Ishikawa (cell line): Measurements from ENCODE around the gene GALM.

Experiments
- CEBPB ChIP-seq: IDR thresholded peaks from 2 replicates; pipeline ENCODE4 v1.6.1; 2012
- CREB1 ChIP-seq: IDR thresholded peaks from 2 replicates; pipeline ENCODE4 v1.6.1; 2012; ENCODE audit warnings: low read depth
- EGR1 ChIP-seq: IDR thresholded peaks from 2 replicates; pipeline ENCODE4 v1.6.1; 2012
- EP300 ChIP-seq: IDR thresholded peaks from 2 replicates; pipeline ENCODE4 v1.6.1; 2012; ENCODE audit warnings: borderline replicate concordance
- FOXM1 ChIP-seq: IDR thresholded peaks from 2 replicates; pipeline ENCODE4 v1.6.1; 2012; ENCODE audit warnings: low read depth, borderline replicate concordance
- NFIC ChIP-seq: IDR thresholded peaks from 2 replicates; pipeline ENCODE4 v1.6.1; 2012
- RAD21 ChIP-seq: IDR thresholded peaks from 2 replicates; pipeline ENCODE4 v1.6.1; 2012; ENCODE audit warnings: low read depth
- TAF1 ChIP-seq: IDR thresholded peaks from 2 replicates; pipeline ENCODE4 v1.6.1; 2012; ENCODE audit warnings: low read depth, mild to moderate bottlenecking
- TCF12 ChIP-seq: IDR thresholded peaks from 2 replicates; pipeline ENCODE4 v1.6.1; 2012; ENCODE audit warnings: low read depth
- TEAD4 ChIP-seq: IDR thresholded peaks from 2 replicates; pipeline ENCODE4 v1.6.1; 2012
- YY1 ChIP-seq: IDR thresholded peaks from 2 replicates; pipeline ENCODE4 v1.6.1; 2012; ENCODE audit warnings: low read depth
- ZBTB7A ChIP-seq: IDR thresholded peaks from 2 replicates; pipeline ENCODE4 v1.6.1; 2012; ENCODE audit warnings: low read depth
- TF ChIP-seq, protein P1 (sequence below): IDR thresholded peaks from 2 replicates; pipeline ENCODE4 v1.6.1; 2012
- TF ChIP-seq, protein P2 (sequence below): IDR thresholded peaks from 2 replicates; pipeline ENCODE4 v1.6.1; 2012; ENCODE audit warnings: low read depth, mild to moderate bottlenecking
- TF ChIP-seq, protein P3 (sequence below): IDR thresholded peaks from 2 replicates; pipeline ENCODE4 v1.6.1; 2012

GALM gene

DNA sequence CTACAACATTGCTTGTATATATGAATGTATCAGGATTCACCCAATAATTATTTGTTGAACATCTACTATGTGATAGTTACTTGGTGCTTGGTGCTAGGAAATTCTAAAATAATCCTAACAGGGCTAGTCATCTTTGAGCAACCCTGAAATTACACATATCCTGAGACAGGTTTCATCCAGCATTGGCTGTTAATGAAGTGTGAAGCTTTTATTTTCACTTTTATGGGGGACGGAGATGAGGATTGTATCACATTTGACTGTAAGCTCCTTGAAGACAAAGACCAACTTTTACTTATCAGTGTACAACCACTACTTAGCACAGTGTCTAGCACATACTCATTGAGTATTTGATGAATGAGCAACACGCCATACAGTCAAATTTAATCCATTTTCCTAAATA is 6.8 kb upstream of the GALM start:
- TF ChIP-seq EP300 (no peak), CEBPB (no peak), NFIC (no peak), EGR1 (no peak), TEAD4 (no peak), FOXM1 (no peak), TAF1 (no peak), YY1 (no peak), RAD21 (no peak), CREB1 (no peak), ZBTB7A (no peak), TCF12 (no peak)
- TF ChIP-seq, protein P1, sequence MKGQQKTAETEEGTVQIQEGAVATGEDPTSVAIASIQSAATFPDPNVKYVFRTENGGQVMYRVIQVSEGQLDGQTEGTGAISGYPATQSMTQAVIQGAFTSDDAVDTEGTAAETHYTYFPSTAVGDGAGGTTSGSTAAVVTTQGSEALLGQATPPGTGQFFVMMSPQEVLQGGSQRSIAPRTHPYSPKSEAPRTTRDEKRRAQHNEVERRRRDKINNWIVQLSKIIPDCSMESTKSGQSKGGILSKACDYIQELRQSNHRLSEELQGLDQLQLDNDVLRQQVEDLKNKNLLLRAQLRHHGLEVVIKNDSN: no peak
- TF ChIP-seq, protein P2, sequence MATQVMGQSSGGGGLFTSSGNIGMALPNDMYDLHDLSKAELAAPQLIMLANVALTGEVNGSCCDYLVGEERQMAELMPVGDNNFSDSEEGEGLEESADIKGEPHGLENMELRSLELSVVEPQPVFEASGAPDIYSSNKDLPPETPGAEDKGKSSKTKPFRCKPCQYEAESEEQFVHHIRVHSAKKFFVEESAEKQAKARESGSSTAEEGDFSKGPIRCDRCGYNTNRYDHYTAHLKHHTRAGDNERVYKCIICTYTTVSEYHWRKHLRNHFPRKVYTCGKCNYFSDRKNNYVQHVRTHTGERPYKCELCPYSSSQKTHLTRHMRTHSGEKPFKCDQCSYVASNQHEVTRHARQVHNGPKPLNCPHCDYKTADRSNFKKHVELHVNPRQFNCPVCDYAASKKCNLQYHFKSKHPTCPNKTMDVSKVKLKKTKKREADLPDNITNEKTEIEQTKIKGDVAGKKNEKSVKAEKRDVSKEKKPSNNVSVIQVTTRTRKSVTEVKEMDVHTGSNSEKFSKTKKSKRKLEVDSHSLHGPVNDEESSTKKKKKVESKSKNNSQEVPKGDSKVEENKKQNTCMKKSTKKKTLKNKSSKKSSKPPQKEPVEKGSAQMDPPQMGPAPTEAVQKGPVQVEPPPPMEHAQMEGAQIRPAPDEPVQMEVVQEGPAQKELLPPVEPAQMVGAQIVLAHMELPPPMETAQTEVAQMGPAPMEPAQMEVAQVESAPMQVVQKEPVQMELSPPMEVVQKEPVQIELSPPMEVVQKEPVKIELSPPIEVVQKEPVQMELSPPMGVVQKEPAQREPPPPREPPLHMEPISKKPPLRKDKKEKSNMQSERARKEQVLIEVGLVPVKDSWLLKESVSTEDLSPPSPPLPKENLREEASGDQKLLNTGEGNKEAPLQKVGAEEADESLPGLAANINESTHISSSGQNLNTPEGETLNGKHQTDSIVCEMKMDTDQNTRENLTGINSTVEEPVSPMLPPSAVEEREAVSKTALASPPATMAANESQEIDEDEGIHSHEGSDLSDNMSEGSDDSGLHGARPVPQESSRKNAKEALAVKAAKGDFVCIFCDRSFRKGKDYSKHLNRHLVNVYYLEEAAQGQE: no peak
- TF ChIP-seq, protein P3, sequence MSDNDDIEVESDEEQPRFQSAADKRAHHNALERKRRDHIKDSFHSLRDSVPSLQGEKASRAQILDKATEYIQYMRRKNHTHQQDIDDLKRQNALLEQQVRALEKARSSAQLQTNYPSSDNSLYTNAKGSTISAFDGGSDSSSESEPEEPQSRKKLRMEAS: no peak

DNA sequence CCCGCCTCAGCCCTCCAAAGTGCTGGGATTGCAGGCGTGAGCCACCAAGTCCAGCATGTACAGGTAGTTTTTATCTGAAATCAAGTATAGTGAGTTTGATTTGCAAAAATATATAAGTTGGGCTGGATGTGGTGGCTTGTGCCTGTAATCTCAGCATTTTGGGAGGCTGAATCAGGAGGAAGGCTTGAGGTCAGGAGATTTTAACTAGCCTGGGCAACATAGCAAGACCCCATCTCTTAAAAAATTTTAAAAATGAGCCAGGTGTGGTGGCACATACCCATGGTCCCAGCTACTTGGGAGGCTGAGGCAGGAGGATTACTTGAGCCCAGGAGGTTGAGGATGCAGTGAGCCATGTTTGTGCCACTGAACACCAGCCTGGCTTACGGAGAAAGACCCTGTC is 5.6 kb upstream of the GALM start:
- TF ChIP-seq TAF1: no peak
- TF ChIP-seq EGR1: no peak
- no peak for TF ChIP-seq TEAD4
- TF ChIP-seq FOXM1: no peak

DNA sequence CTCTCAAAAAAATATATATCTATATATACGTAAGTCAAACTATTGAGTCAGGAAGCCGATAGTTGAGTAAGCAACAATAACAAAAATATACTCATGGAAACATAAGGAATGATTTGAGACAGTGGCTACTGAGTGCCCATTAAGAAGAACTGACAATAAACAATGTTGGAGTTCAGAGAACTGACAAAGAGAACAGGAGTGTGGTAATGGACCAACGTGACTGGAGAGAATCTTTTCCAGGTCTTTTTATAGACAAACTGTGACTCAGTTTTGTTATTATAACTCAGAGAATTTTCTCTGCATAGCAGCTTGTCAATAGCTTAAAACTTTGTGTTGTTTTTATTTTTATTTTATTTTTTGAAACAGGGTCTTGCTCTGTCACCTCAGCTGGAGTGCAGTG is 4.6 kb upstream of the GALM start:
- TF ChIP-seq TAF1 (no peak), EP300 (no peak), FOXM1 (no peak), RAD21 (no peak), ZBTB7A (no peak), TEAD4 (no peak), NFIC (no peak)
- TF ChIP-seq, protein P1: no peak

DNA sequence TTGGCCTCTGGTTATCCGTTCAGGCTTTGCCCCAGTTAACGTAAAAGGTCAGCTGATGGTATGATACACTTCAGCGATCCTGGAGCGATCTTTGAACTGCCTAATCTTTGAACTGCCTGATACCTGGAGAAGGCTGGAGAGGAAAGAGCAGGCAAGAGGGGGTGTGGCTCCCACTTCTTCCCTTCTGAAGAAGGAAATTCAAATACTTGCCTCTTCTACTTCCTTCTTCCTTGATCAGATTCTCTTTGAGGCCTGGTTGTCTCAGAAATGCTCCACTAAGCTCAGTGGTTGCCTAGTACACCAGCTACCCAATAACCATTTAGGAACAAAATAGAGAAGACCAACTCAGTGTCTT is 619 bp downstream of the GALM start:
- TF ChIP-seq TCF12: no peak
- no peak for TF ChIP-seq TEAD4

DNA sequence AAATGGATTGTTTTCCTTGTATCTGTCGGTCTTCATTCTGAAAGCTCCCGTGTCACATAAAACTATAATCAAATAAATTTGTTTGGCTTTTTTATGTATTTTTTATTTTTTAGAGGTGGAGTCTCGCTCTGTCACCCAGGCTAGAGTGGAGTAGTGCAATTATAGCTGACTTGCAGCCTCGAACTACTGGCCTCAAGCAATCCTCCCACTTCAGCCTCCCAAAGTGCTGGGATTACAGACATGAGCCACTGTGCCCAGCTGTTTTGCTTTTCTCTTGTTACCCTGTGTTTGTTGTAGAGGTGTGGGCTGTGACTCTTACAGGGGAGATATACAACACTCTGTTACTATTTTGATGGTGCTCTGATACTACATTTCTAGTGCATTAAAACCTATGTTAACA is 2.2 kb downstream of the GALM start:
- no peak for TF ChIP-seq TAF1
- no peak for TF ChIP-seq FOXM1
- TF ChIP-seq NFIC: no peak
- TF ChIP-seq, protein P1: no peak
- no peak for TF ChIP-seq YY1
- no peak for TF ChIP-seq CREB1
- TF ChIP-seq ZBTB7A: no peak
- TF ChIP-seq CEBPB: no peak
- TF ChIP-seq EP300: no peak

DNA sequence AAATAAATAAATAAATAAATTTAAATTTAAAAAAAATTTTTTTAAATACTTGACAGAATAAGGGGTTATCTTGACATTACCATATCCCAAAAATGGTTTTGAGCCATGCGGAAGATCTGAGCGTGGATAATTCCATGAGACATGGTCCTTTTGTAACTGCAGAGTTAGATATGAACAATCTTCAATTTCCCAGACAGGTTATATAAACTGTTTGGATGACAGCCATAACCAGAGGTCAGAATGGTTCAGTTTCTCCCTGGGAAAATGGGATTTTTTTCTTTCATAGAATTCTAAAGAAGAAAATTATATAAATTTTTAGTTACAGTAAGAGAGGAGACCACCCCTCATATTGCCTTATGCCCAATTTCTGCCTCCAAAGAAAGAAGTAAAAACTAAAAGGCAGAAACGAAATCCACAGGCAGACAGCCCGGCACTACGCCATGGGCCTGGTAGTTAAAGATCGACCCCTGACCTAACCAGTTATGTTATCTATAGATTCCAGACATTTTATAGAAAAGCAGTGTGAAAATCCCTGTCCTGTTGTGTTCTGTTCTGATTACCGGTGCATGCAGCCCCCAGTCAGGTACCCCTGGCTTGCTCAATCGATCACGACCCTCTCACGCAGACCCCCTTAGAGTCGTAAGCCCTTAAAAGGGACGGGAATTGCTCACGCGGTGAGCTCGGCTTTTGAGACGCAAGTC is 3.0 kb downstream of the GALM start:
- TF ChIP-seq, protein P1: no peak
- TF ChIP-seq NFIC (no peak), YY1 (no peak), RAD21 (no peak), TCF12 (no peak), EP300 (no peak), ZBTB7A (no peak), CEBPB (no peak), TAF1 (no peak), EGR1 (no peak), FOXM1 (no peak), TEAD4 (no peak)
- TF ChIP-seq, protein P3: no peak

DNA sequence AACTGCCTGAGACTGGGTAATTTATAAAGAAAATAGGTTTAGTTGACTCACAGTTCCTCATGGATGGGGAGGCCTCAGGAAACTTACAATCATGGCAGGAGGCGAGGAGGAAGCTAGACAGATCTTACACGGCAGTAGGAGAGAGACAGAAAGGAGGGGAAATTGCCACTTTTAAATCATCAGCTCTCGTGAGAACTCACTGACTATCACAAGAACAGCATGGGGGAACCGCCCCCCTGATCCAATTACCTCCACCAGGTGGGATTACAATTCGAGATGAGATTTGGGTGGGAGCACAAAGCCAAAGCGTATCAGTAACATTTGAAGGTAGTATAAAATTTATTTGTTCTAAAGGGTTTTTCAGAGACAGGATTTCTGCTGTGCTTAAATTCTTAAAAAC is 5.4 kb downstream of the GALM start:
- TF ChIP-seq CREB1 (no peak), NFIC (no peak), RAD21 (no peak), CEBPB (no peak), TEAD4 (no peak), EP300 (no peak), ZBTB7A (no peak)
- TF ChIP-seq, protein P1: no peak
- TF ChIP-seq, protein P3: no peak
- TF ChIP-seq, protein P2: no peak
